ENCODE results near the gene SLC17A1.
"Not testable (repeated sequence)": the region's sequence is repeated elsewhere in the genome, so short reads cannot be mapped to it uniquely, and the experiment has no call there.

SLC17A1 gene

DNA sequence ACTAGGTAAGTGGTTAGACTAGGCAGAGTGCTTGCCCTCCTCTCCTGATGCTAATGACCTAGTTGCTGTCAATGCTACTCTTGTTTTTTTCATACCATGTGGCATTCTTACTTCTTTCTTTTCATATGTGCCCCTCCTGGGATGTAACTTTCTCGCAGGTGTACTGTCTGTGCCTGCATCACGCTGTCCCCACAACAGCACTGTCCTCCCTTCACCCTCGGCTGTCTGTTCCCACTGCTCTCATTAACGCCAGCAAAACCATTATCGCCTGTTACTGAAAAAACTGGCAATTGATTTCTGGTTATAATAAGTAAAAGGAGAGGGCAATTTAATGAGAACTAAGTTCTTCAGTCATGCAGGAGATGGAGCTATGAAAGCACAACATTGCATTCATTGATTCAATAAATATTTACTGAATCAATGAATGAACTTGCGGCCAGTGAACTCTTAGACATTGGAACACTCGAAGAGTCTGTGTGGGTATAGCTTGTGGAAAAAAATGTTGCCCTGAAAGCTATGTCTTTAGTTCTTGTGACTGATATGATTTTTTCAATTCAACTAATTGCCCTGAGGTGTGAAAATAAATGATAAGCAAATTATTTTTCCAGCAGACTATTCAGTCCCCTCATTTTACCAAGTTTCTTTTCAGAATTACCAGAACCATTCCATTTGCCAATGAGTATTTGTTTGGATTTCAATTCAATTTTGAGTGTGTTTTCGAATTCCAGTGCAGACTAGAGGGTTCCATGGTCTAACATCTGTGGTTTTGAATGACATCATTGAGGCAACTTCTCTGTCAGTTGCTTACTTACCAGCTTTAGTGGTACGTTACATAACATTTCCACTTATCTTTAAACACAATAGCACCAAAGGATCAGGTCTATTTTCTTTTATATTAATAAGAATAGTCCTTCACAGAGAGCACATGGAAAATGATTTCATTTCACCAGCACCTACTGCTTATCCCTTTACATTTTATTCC lies 75.2 kb downstream of the SLC17A1 start:
- no peak for DNase-seq (ENCODE audit: low read depth, low spot score)

DNA sequence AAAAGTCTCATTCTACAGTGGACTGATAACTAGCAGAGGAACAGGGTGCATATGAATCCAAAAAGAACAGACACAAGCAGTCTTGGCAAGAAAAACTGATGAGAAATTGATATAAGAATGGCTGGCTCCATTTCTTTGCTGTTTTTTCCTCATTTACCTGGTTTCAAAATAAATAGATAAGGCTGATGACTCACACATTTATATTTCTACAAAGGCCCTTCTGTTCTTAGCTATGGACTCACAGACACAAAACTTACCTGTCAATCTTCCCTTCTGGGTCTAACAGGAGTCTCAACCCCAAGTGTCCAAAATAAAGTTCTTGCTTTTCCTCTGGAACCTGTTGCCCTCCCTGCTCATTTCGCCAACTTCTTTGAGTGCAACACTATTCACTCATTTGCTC lies 76.4 kb downstream of the SLC17A1 start:
- no peak for DNase-seq (ENCODE audit: low read depth, low spot score)

GRCh38 chr6:25754535-25754934 lies 77.3 kb downstream of the SLC17A1 start, which contains the start of gene SLC17A4:
Gene SLC17A4 (plus strand): TSS chr6:25754742. CDS start chr6:25761963, 7,221 bp downstream.
- no peak for DNase-seq (ENCODE audit: low read depth, low spot score)

- DNase-seq (ENCODE audit: low read depth, low spot score) = no peak
These were observed 78.8 kb downstream of the SLC17A1 start for GRCh38 chr6:25753079-25753478.

DNA sequence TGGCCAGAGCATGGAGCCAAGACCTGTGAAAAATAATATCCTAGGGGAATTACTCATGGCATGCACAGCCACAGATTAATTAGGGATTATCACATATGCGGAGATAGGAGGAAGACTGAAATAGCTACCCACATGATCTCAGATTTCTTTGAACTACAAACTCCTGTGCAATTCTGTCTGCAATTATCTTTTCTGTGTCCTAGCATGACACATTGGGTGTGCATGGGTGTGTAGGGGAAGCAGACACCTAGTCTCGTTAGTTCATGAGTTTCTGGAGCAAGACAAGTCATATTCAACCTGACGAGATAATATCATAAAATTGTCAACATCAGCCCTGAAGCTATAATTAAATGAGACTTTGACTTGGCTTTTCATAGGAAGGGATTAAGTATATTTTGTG lies 80.9 kb downstream of the SLC17A1 start:
- DNase-seq (ENCODE audit: low read depth, low spot score) = no peak

DNA sequence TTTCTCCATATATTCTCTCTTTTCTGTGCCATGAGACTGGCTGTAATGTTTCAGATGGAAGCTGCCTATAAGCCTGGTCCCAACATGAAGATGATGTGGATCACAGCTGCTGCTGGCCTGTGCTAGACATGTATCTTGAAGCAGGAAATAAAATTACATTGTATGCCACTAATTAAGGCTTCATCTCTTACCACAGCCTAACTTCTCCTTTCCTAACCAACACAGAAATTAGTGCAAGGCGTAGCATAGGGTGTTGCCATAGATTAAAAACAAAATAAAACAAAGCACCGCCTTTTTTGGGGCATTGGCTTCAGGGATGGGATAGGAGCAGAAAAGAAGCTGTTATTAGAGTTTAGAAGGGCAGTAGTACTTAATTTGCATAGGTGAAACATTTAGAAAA lies 82.0 kb downstream of the SLC17A1 start:
- DNase-seq (ENCODE audit: low read depth, low spot score) = no peak

- not testable (repeated sequence) for DNase-seq (ENCODE audit: low read depth, low spot score)
These were observed 83.0 kb downstream of the SLC17A1 start for GRCh38 chr6:25748601-25749517.

GRCh38 chr6:25748049-25748448 lies 83.8 kb downstream of the SLC17A1 start:
- DNase-seq (ENCODE audit: low read depth, low spot score) = no peak

- DNase-seq (ENCODE audit: low read depth, low spot score) = no peak
These were observed 84.4 kb downstream of the SLC17A1 start for GRCh38 chr6:25747477-25747876.

DNA sequence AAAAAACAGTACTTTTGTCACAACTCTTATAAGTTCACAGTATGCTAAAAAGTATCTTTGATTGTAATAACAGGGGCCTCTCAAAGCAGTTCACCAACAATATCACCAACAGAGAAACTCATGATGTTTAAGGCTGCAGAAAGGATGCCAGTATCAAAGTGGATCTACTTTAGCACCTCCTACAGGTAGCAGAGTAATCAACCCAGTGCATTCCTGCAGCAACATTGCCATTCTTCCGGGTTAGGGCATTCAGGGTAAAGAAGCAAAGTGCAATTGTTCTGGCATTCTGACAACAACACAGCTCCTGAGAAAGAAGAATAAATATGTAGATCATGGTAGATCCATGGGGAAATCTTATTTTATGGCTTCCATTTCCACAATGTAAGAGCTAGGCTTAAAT lies 84.9 kb downstream of the SLC17A1 start:
- no peak for DNase-seq (ENCODE audit: low read depth, low spot score)

- DNase-seq (ENCODE audit: low read depth, low spot score) = no peak
These were observed 86.0 kb downstream of the SLC17A1 start for GRCh38 chr6:25745836-25746235.

- no peak for DNase-seq (ENCODE audit: low read depth, low spot score)
These were observed 88.0 kb downstream of the SLC17A1 start for GRCh38 chr6:25743868-25744267.

DNA sequence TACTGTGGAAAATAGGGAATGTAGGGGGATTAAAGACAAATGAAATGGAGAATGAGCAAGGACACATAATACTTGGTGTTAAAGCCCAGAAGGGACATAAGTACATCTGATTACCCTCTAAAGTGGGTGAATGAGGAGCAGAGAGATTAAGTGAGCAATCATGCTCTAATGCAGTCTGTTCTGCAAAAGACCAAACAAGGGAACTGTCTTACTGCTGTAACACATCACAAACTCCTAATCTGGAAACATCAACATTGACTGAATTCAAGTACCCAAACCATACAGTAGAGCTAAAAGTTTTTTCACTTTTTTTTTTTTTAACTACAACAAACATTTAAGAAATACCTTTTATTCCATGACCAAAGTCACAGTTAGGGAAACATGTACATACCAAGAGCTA lies 96.6 kb downstream of the SLC17A1 start:
- DNase-seq (ENCODE audit: low read depth, low spot score) = no peak
